PC-3 (cell line): ENCODE data around the gene PEX14. TPM values are rescaled to one million over a fixed set of nuclear protein-coding genes. Genes with fewer than 3 reads are reported as not detected.

ENCODE experiments used
- total RNA-seq: library from RNA; depleted of rRNA; stranded (reverse); fragments of >200 nt; gene quantifications from 2 replicates; pipeline ENCODE4 v1.2.3, GENCODE V29; 2014; rRNA removed

PEX14 gene
- total RNA-seq, 1 experiment from 2014 or later = 24.9 TPM

Other genes starting within 250 kb of the PEX14 start
- gene PGD, start 75.9 kb upstream of the PEX14 start, total RNA-seq = 150 and 162 TPM in 2 replicates
- gene CENPS, start 44.5 kb upstream of the PEX14 start, total RNA-seq = 16.3 and 19.5 TPM in 2 replicates
- 1.2 TPM in 1 of 2 replicates, not detected in the other for gene CORT, start 24.9 kb upstream of the PEX14 start, total RNA-seq
- 46.7 and 52.0 TPM in 2 replicates for gene DFFA, start 2.4 kb upstream of the PEX14 start, total RNA-seq